HL-60 (cell line): ENCODE measurements around the gene BPIFB2.

Source experiments
- DNase-seq, 2 experiments: peaks; one replicate each; pipeline ENCODE4 v3.0.0-alpha.2; 2010 to 2020; ENCODE audit warnings: low read depth in 1 of 2, low spot score in 1 of 2
- H3K27ac ChIP-seq: fragments of 250-450 bp; sonication (Bioruptor Pico); replicated peaks from 2 replicates; pipeline ENCODE4 v1.5.1; 2020; ENCODE audit warnings: mild to moderate bottlenecking, moderate library complexity
- H3K27me3 ChIP-seq: fragments of 250-450 bp; sonication (Bioruptor Pico); 2 replicates; pipeline ENCODE4 v1.5.1; 2021; ENCODE audit warnings: mild to moderate bottlenecking, moderate library complexity; ENCODE audit not compliant: insufficient read depth, poor library complexity, severe bottlenecking
- H3K4me3 ChIP-seq: replicated peaks from 2 replicates; pipeline ENCODE4 v1.5.1; 2011; ENCODE audit warnings: mild to moderate bottlenecking, control low read depth, low read length; ENCODE audit not compliant: insufficient read depth
- GABPA ChIP-seq: IDR thresholded peaks from 2 replicates; pipeline ENCODE4 v1.6.1; 2012; ENCODE audit warnings: low read depth
- POLR2AphosphoS5 ChIP-seq: IDR thresholded peaks from 2 replicates; pipeline ENCODE4 v1.6.1; 2012; ENCODE audit warnings: low read depth
- SPI1 ChIP-seq: IDR thresholded peaks from 2 replicates; pipeline ENCODE4 v1.6.1; 2012; ENCODE audit warnings: low read depth, mild to moderate bottlenecking, borderline replicate concordance
- TF ChIP-seq, protein P1 (sequence below): IDR thresholded peaks from one replicate; pipeline ENCODE4 v1.5.1; 2011; ENCODE audit warnings: low read length, control low read depth, inconsistent platforms; ENCODE audit not compliant: insufficient read depth
- TF ChIP-seq, protein P2 (sequence below): IDR thresholded peaks from 2 replicates; pipeline ENCODE4 v1.6.1; 2012; ENCODE audit warnings: low read depth; ENCODE audit not compliant: insufficient replicate concordance

The BPIFB2 gene

DNA sequence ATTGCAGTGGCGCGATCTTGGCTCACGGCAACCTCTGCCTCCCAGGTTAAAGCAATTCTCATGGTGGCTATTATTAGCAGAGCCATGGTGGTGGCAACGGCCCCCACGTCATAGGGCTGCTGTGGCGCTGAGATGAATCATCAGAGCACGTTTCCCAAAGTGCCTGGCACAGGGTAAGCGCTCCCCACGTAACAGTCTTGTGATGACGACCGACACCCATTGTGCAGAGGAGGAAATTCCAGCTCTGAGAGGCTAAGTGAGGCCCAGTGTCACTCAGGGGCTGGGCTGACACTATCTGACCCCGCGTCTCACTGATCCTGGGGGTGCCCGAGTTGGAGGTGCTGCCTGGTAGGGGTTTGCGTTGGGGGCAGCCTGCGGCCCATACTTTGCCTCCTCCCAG lies 19.5 kb upstream of the BPIFB2 start:
- no peaks in the 10 kb centered on the region for H3K27me3 ChIP-seq
- no peak overlapping the region for H3K27ac ChIP-seq
- TF ChIP-seq, protein P1, sequence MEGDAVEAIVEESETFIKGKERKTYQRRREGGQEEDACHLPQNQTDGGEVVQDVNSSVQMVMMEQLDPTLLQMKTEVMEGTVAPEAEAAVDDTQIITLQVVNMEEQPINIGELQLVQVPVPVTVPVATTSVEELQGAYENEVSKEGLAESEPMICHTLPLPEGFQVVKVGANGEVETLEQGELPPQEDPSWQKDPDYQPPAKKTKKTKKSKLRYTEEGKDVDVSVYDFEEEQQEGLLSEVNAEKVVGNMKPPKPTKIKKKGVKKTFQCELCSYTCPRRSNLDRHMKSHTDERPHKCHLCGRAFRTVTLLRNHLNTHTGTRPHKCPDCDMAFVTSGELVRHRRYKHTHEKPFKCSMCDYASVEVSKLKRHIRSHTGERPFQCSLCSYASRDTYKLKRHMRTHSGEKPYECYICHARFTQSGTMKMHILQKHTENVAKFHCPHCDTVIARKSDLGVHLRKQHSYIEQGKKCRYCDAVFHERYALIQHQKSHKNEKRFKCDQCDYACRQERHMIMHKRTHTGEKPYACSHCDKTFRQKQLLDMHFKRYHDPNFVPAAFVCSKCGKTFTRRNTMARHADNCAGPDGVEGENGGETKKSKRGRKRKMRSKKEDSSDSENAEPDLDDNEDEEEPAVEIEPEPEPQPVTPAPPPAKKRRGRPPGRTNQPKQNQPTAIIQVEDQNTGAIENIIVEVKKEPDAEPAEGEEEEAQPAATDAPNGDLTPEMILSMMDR: no peak
- DNase-seq: no peak
- no peak overlapping the region for H3K4me3 ChIP-seq

DNA sequence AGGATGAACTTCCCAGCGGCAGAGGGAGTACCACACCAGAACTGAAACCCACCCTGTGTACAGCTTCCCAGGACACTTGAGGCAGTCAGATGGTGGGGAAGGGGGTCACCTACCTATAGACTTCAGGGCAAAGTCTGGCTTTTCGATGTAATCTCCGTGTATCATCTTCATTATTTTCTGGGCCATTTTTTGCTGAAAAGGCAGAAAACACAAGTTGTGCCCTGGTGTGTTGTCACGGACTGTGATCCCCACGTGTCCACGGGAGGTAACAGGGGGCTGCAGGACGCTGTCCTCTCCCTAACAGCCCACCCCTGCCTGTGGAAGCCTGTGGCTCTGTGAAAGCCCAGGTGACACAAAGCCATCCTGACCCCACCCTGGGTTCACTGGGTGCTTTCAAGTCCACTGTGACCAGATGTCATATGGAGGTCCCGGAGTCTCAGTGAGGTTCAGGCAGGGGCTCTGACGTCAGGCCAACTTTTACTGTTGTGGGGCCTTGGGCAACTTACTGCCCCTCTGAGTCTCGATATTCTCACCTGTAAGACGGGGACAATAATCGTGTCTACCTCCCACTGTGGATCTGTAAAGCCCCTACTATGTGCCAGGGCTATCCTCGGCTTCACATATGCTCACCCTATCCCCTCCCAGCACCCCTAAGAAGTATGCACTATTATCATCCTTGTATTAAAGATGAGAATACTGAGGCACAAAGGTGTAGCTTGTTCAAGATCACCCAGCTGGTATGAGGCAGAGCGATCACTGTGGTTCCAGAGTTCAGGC lies 17.8 kb upstream of the BPIFB2 start:
- Histone ChIP-seq H3K27me3 (no peaks in the 10 kb centered on the region), H3K4me3 (no peak overlapping the region), H3K27ac (no peak overlapping the region)
- TF ChIP-seq SPI1 (no peak), GABPA (no peak), POLR2AphosphoS5 (no peak)
- TF ChIP-seq, protein P1: no peak
- TF ChIP-seq, protein P2, sequence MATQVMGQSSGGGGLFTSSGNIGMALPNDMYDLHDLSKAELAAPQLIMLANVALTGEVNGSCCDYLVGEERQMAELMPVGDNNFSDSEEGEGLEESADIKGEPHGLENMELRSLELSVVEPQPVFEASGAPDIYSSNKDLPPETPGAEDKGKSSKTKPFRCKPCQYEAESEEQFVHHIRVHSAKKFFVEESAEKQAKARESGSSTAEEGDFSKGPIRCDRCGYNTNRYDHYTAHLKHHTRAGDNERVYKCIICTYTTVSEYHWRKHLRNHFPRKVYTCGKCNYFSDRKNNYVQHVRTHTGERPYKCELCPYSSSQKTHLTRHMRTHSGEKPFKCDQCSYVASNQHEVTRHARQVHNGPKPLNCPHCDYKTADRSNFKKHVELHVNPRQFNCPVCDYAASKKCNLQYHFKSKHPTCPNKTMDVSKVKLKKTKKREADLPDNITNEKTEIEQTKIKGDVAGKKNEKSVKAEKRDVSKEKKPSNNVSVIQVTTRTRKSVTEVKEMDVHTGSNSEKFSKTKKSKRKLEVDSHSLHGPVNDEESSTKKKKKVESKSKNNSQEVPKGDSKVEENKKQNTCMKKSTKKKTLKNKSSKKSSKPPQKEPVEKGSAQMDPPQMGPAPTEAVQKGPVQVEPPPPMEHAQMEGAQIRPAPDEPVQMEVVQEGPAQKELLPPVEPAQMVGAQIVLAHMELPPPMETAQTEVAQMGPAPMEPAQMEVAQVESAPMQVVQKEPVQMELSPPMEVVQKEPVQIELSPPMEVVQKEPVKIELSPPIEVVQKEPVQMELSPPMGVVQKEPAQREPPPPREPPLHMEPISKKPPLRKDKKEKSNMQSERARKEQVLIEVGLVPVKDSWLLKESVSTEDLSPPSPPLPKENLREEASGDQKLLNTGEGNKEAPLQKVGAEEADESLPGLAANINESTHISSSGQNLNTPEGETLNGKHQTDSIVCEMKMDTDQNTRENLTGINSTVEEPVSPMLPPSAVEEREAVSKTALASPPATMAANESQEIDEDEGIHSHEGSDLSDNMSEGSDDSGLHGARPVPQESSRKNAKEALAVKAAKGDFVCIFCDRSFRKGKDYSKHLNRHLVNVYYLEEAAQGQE: no peak
- DNase-seq: no peak

GRCh38 chr20:32990426-32990825 lies 17.1 kb upstream of the BPIFB2 start:
- H3K27me3 ChIP-seq: no peaks in the 10 kb centered on the region
- H3K27ac ChIP-seq: no peak overlapping the region
- DNase-seq: no peak
- TF ChIP-seq GABPA (no peak), SPI1 (no peak), POLR2AphosphoS5 (no peak)
- TF ChIP-seq, protein P2: no peak
- TF ChIP-seq, protein P1: no peak
- H3K4me3 ChIP-seq: no peak overlapping the region

GRCh38 chr20:32991383-32991782 lies 16.1 kb upstream of the BPIFB2 start:
- no peak for TF ChIP-seq GABPA
- TF ChIP-seq, protein P1: no peak
- TF ChIP-seq SPI1: no peak
- Histone ChIP-seq H3K27ac (no peak overlapping the region), H3K27me3 (no peaks in the 10 kb centered on the region), H3K4me3 (no peak overlapping the region)
- DNase-seq: no peak
